Esophagus squamous epithelium (tissue), 5 donors: ENCODE data around the gene FAM228A. TPM values are rescaled to one million over a fixed set of nuclear protein-coding genes. Genes with fewer than 3 reads are reported as not detected.
A peak's percentile ranks its signal among the peaks of the same experiment; 100 is the strongest.

ENCODE experiments used
- DNase-seq: peaks from one replicate; lab custom pipeline; 2025; lab: John Stamatoyannopoulos, UW
- H3K27ac ChIP-seq, 4 donors: fragments of 200-600 bp; sonication (generic); one replicate each; pipeline ENCODE4 v1.5.1; 2016 to 2019; ENCODE audit warnings: mild to moderate bottlenecking in 1 of 4
- H3K27me3 ChIP-seq, 4 donors: fragments of 200-600 bp; sonication (generic); 1 replicate in 3 of 4; 2 replicates in 1 of 4; pipeline versions ENCODE4 v1.5.1 to v1.6.0; 2017 to 2021; ENCODE audit warnings: antibody characterized with exemption in 1 of 4
- H3K36me3 ChIP-seq, 3 donors: fragments of 200-600 bp; sonication (generic); one replicate each; pipeline ENCODE4 v1.5.1; 2016 to 2019
- H3K4me1 ChIP-seq, 3 donors: fragments of 200-600 bp; sonication (generic); one replicate each; pipeline ENCODE4 v1.5.1; 2017 to 2019
- H3K4me3 ChIP-seq, 4 donors: fragments of 200-600 bp; sonication (generic); 1 replicate in 3 of 4; 2 replicates in 1 of 4; pipeline ENCODE4 v1.5.1; 2016 to 2019; ENCODE audit warnings: mild to moderate bottlenecking in 2 of 4, moderate library complexity in 1 of 4
- H3K9me3 ChIP-seq, 3 donors: fragments of 200-600 bp; sonication (generic); one replicate each; pipeline ENCODE4 v1.5.1; 2016 to 2019
- CTCF ChIP-seq, 6 experiments: fragments of 450-650 bp in 4 of 6; fragments of 200-600 bp in 2 of 6; sonication (generic) in 2 of 6; IDR thresholded peaks; one replicate each; pipeline ENCODE4 v1.5.1; 2016 to 2019; ENCODE audit warnings: antibody characterized with exemption in 6 of 6, mild to moderate bottlenecking in 4 of 6, moderate library complexity in 4 of 6
- POLR2A ChIP-seq, 4 donors: fragments of 450-650 bp; IDR thresholded peaks; one replicate each; pipeline ENCODE4 v1.6.1; 2017; ENCODE audit warnings: antibody characterized with exemption in 4 of 4, mild to moderate bottlenecking in 4 of 4, moderate library complexity in 3 of 4
- WGBS, 2 donors: methylation state at CpG; one replicate each; pipeline ENCODE4 v1.1.5; 2018; 5-methylcytosine and 5-hydroxymethylcytosine counted together
- intact Hi-C: fragments of 100-400 bp; cut with DNase I; formaldehyde crosslinking; loops from one replicate; pipeline ENCODE4 v1.15.0; 2022
- total RNA-seq, 4 donors: library from RNA; depleted of rRNA; stranded (reverse); fragments of >200 nt; gene quantifications; one replicate each; pipeline ENCODE4 v1.1.0, GENCODE V29; 2016
- donor health status: DM: yes; HTN: yes; CAD: no.

Gene FAM228A
- total RNA-seq, 4 donors from 2014 or later = 0.19 TPM; not detected in 2

- Histone ChIP-seq H3K4me3 (peak overlapping the region; percentile 10 to 51 (median 17)), H3K27me3 (peaks cover 0 to 50% (median 3%) of the 10 kb centered on the region in 4 donors), H3K27ac (no peak overlapping the region), H3K4me1 (peaks cover 0 to 20% (median 0%) of the 10 kb centered on the region in 3 donors), H3K36me3 (no peaks in the 10 kb centered on the region), H3K9me3 (no peaks in the 10 kb centered on the region)
- intact Hi-C loops = no loop called here
- TF ChIP-seq POLR2A (IDR thresholded peaks at IDR 0.05) = no peak
- TF ChIP-seq CTCF (IDR thresholded peaks at IDR 0.05) = peak in 1 of 6 experiments; percentile 14
- WGBS, 2 donors = 23 to 47% methylated on average over 11 to 15 of the region's 17 CpGs
- no peak for DNase-seq
These were observed 856 bp downstream of the FAM228A start for GRCh38 chr2:24175631-24176187.

- 38 to 67% methylated on average over 1 of the region's 1 CpG for WGBS, 2 donors
- no peak overlapping the region for H3K27ac ChIP-seq
- no peak for DNase-seq
- peaks cover 0 to 44% (median 3%) of the 10 kb centered on the region in 4 donors for H3K27me3 ChIP-seq
- H3K4me1 ChIP-seq = peaks cover 0 to 26% (median 0%) of the 10 kb centered on the region in 3 donors
- no peak for TF ChIP-seq POLR2A (IDR thresholded peaks at IDR 0.05)
- no peak for TF ChIP-seq CTCF (IDR thresholded peaks at IDR 0.05)
- intact Hi-C loops = no loop called here
- no peaks in the 10 kb centered on the region for H3K9me3 ChIP-seq
- no peaks in the 10 kb centered on the region for H3K36me3 ChIP-seq
- no peak overlapping the region for H3K4me3 ChIP-seq
These were observed 1.5 kb downstream of the FAM228A start for GRCh38 chr2:24176326-24176725.

- Histone ChIP-seq H3K9me3 (no peaks in the 10 kb centered on the region), H3K4me1 (peaks cover 0 to 33% (median 0%) of the 10 kb centered on the region in 3 donors), H3K27ac (no peak overlapping the region), H3K27me3 (peaks cover 0 to 27% (median 2%) of the 10 kb centered on the region in 4 donors), H3K4me3 (no peak overlapping the region), H3K36me3 (no peaks in the 10 kb centered on the region)
- intact Hi-C loops = no loop called here
- no peak for DNase-seq
- TF ChIP-seq CTCF (IDR thresholded peaks at IDR 0.05) (no peak), POLR2A (IDR thresholded peaks at IDR 0.05) (no peak)
These were observed 4.8 kb downstream of the FAM228A start for GRCh38 chr2:24179683-24180082.

- Histone ChIP-seq H3K27ac (no peak overlapping the region), H3K9me3 (peaks cover 0 to 9% (median 0%) of the 10 kb centered on the region in 3 donors), H3K4me3 (no peak overlapping the region), H3K27me3 (peaks cover 0 to 17% (median 1%) of the 10 kb centered on the region in 4 donors), H3K36me3 (no peaks in the 10 kb centered on the region), H3K4me1 (peaks cover 0 to 16% (median 0%) of the 10 kb centered on the region in 3 donors)
- no peak for TF ChIP-seq POLR2A (IDR thresholded peaks at IDR 0.05)
- no peak for TF ChIP-seq CTCF (IDR thresholded peaks at IDR 0.05)
- intact Hi-C loops = no loop called here
- WGBS, 2 donors = 62 to 68% methylated on average over 6 of the region's 6 CpGs
- no peak for DNase-seq
These were observed 7.0 kb downstream of the FAM228A start for GRCh38 chr2:24181849-24182248.

GRCh38 chr2:24182507-24182906 is 7.7 kb downstream of the FAM228A start:
- H3K4me3 ChIP-seq = no peak overlapping the region
- intact Hi-C loops = no loop called here
- peaks cover 0 to 17% (median 1%) of the 10 kb centered on the region in 4 donors for H3K27me3 ChIP-seq
- H3K9me3 ChIP-seq = peaks cover 0 to 9% (median 0%) of the 10 kb centered on the region in 3 donors
- no peak for TF ChIP-seq CTCF (IDR thresholded peaks at IDR 0.05)
- TF ChIP-seq POLR2A (IDR thresholded peaks at IDR 0.05) = no peak
- peaks cover 0 to 16% (median 0%) of the 10 kb centered on the region in 3 donors for H3K4me1 ChIP-seq
- no peak for DNase-seq
- H3K36me3 ChIP-seq = no peaks in the 10 kb centered on the region
- 96 to 99% methylated on average over 6 to 7 of the region's 7 CpGs for WGBS, 2 donors
- no peak overlapping the region for H3K27ac ChIP-seq
